Measurements from ENCODE around the gene COMMD7. TPM values are rescaled to one million over a fixed set of nuclear protein-coding genes. Genes with fewer than 3 reads are reported as not detected.
A peak's percentile ranks its signal among the peaks of the same experiment; 100 is the strongest.

Gene COMMD7
- total RNA-seq, 2 experiments from 2014 or later = 35.9 to 38.8 TPM

DNA sequence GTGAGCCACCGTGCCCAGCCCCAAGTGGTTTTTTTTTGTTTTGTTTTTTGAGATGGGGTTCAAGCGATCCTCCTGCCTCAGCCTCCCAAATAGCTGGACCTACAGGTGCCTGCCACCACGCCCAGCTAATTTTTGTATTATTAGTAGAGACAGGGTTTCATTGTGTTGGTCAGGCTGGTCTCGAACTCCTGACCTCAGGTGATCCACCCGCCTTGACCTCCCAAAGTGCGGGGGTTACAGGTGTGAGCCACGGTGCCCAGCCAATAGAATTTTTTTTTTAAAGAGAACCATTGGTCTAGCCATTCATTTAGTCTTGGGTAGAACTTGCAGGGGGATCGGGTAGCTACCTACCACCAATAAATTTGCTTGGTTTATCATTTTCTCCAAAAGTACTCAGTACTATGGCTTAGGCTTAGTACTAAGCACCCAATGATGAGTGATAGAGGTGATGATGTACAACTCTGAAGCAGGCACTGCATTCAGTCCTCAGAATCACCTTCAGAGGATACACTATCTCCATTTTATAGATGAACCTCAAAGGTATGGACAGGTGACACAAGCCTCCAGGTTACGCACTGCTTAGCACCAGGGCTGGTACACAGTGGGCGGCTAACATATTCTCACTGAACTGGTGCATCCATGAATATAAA is 56.6 kb downstream of the COMMD7 start:
- no peaks in the 10 kb centered on the region for H3K9me3 Mint-ChIP-seq (ENCODE audit: low read depth)
- ChIA-PET CTCF (interaction anchor here (0.6 to 1.7 kb wide), 2 partner anchors 11 to 92 kb away, joined by 4 to 7 read pairs; no protein-coding TSS in a partner anchor), POLR2A (interaction anchor here (0.7 kb wide), 1 partner anchor 272 kb away, joined by 3 read pairs; no protein-coding TSS in a partner anchor)
- no peaks in the 10 kb centered on the region for H3K36me3 Mint-ChIP-seq (ENCODE audit: low read depth)
- H3K27me3 Mint-ChIP-seq = no peaks in the 10 kb centered on the region
- peaks cover 3% of the 10 kb centered on the region for H3K4me1 Mint-ChIP-seq
- intact Hi-C loops (cut with DNase I, micrococcal nuclease) = no loop called here
- no peak for DNase-seq
- no peak for ATAC-seq
- H3K27ac Mint-ChIP-seq = no peak overlapping the region
- no peak overlapping the region for H3K4me3 Mint-ChIP-seq

- Mint-ChIP-seq H3K27ac (no peak overlapping the region), H3K27me3 (no peaks in the 10 kb centered on the region), H3K4me3 (no peak overlapping the region), H3K36me3 (ENCODE audit: low read depth) (no peaks in the 10 kb centered on the region), H3K9me3 (ENCODE audit: low read depth) (no peaks in the 10 kb centered on the region), H3K4me1 (peaks cover 7% of the 10 kb centered on the region)
- CTCF ChIA-PET = interaction anchor here (0.6 to 1.3 kb wide), 3 partner anchors 10 to 121 kb away, joined by 3 to 4 read pairs (median 3); partner anchors contain the start of gene C20orf203
- POLR2A ChIA-PET = no interaction called here
- DNase-seq (no peak), ATAC-seq (no peak)
- intact Hi-C loops (cut with DNase I, micrococcal nuclease) = no loop called here
Observed at GRCh38 chr20:32685541-32686529, 57.4 kb downstream of the COMMD7 start.

DNA sequence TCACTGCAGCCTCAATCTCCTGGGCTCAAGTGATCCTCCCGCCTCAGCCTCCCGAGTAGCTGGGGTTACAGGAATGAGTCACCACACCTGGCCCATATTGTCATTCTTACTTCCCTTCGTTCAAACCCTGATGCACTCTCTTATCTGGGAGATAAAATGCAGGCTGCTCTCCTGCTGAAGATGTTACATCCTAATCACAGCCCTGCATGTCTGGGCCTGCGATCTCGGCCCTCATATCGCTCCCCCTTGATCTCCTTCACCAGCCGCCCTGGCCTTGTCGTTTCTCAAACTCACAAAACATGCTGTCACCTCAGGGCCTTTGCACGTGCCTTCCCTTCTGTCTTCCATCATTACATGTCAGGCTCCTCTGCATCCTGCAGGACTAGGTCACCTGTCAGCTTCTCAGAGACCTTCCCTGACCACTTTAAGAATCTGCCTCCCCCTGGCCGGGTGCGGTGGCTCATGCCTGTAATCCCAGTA is 60.7 kb downstream of the COMMD7 start:
- CTCF ChIA-PET = interaction anchor here (0.7 to 0.9 kb wide), 2 partner anchors 24 to 96 kb away, joined by 3 to 4 read pairs; no protein-coding TSS in a partner anchor
- no peak for ATAC-seq
- DNase-seq = no peak
- Mint-ChIP-seq H3K36me3 (ENCODE audit: low read depth) (no peaks in the 10 kb centered on the region), H3K27ac (no peak overlapping the region), H3K4me1 (peaks cover 7% of the 10 kb centered on the region), H3K27me3 (no peaks in the 10 kb centered on the region), H3K4me3 (no peak overlapping the region), H3K9me3 (ENCODE audit: low read depth) (no peaks in the 10 kb centered on the region)
- intact Hi-C loops (cut with DNase I, micrococcal nuclease) = no loop called here
- POLR2A ChIA-PET = no interaction called here

DNA sequence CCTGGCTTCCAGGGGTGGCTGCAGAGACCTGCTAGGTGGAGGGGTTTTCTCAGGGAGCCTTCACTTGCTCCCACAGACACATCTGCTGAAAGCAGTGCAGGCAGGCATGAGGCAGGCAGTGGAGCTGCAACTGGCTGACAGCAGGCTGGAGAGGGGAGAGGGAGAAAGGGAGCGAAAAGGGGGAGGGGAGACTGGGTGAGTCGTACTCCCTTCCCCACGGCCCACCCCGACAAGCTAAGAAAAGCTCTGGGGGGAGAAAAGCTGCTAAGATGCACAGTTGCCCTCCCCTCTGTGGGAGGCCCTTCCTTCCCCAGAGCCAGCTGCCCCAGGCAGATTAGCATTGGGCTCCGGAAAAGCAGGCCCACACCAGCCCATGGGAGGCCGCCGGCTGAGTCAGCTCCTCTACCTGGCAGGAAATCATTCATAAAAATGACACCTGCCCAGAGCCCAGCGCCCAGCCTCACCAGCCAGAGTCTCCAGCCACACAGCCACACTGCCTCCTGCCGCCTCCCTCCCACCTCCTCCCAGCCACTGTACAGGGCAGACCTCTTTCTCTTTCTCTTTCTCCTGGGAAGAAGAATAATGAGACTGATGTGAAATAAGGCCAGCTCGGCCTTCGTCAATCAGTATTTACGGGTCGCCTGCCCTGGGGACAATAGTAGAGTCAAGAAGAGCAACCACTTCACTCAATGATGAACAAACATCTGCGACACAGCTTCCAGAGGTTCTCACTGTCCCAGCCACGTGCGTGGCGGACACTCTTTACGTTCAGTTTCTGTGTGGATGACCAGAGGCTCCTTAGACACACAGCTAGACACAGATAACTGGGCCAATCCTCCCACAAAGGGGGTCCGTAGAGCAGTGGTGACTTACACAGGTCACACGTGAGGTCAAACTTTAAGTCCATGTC is 61.8 kb downstream of the COMMD7 start:
- no peak overlapping the region for H3K4me3 Mint-ChIP-seq
- H3K27ac Mint-ChIP-seq = peak overlapping the region; percentile 42
- DNase-seq (peak; percentile 34), ATAC-seq (peak; percentile 65)
- intact Hi-C loops (cut with DNase I, micrococcal nuclease) = no loop called here
- no peaks in the 10 kb centered on the region for H3K36me3 Mint-ChIP-seq (ENCODE audit: low read depth)
- no peaks in the 10 kb centered on the region for H3K9me3 Mint-ChIP-seq (ENCODE audit: low read depth)
- ChIA-PET CTCF (interaction anchor here (0.9 to 2.0 kb wide), 2 partner anchors 95 to 97 kb away, joined by 5 to 16 read pairs; no protein-coding TSS in a partner anchor), POLR2A (no interaction called here)
- no peaks in the 10 kb centered on the region for H3K27me3 Mint-ChIP-seq
- H3K4me1 Mint-ChIP-seq = peaks cover 7% of the 10 kb centered on the region

GRCh38 chr20:32680544-32681174 is 62.6 kb downstream of the COMMD7 start:
- ChIA-PET POLR2A (no interaction called here), CTCF (interaction anchor here (0.6 to 2.0 kb wide), 3 partner anchors 10 to 98 kb away, joined by 3 to 16 read pairs (median 5); no protein-coding TSS in a partner anchor)
- DNase-seq (no peak), ATAC-seq (no peak)
- H3K4me1 Mint-ChIP-seq = peaks cover 7% of the 10 kb centered on the region
- intact Hi-C loops (cut with DNase I, micrococcal nuclease) = no loop called here
- no peaks in the 10 kb centered on the region for H3K9me3 Mint-ChIP-seq (ENCODE audit: low read depth)
- H3K27ac Mint-ChIP-seq = no peak overlapping the region
- no peaks in the 10 kb centered on the region for H3K27me3 Mint-ChIP-seq
- H3K4me3 Mint-ChIP-seq = no peak overlapping the region
- no peaks in the 10 kb centered on the region for H3K36me3 Mint-ChIP-seq (ENCODE audit: low read depth)

- CTCF ChIA-PET = no interaction called here
- no peaks in the 10 kb centered on the region for H3K27me3 Mint-ChIP-seq
- peaks cover 7% of the 10 kb centered on the region for H3K4me1 Mint-ChIP-seq
- no peak overlapping the region for H3K4me3 Mint-ChIP-seq
- DNase-seq (no peak), ATAC-seq (no peak)
- no peaks in the 10 kb centered on the region for H3K36me3 Mint-ChIP-seq (ENCODE audit: low read depth)
- intact Hi-C loops (cut with DNase I, micrococcal nuclease) = loop anchor here in 1 of 2 experiments (10.0 kb wide), 2 partner anchors 216 to 416 kb away; no protein-coding TSS in a partner anchor
- POLR2A ChIA-PET = no interaction called here
- H3K27ac Mint-ChIP-seq = no peak overlapping the region
- no peaks in the 10 kb centered on the region for H3K9me3 Mint-ChIP-seq (ENCODE audit: low read depth)
Observed at GRCh38 chr20:32678948-32679347, 64.3 kb downstream of the COMMD7 start.

DNA sequence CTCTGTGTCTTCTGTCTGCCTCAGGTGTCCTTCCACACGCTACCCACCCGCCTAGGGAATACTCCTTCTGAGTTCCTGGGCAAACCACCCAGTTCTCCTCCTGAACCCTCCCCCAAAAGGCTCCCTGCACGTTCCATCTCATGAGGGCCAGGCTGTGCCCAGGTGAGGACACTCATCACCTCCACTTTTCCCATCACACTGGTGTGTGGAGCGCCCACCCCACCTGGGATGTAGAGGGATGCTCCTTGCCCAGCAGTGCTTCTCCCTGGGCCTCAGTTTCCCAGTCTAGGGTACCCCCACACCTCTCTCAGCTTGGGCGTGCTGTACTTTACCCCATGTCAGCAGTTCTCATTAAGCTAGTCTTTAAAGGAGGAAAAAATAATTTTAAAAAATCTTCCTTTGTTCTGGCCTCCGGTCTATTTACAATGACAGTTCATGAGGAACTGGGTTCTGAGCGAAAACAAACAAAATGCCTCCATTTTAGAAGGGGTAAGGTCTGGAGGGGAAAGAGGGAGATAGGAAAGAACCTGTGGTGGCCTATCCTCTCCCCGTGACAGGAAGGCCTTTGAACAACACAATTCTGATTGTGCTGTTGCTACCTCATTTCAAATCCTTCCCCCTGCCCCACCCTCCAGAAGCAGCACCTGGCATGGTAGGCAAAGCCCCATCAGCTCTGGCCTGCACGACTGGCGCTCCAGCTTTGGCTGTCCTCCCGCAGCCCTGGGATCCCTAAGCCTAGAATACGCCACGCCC is 67.9 kb downstream of the COMMD7 start:
- POLR2A ChIA-PET = no interaction called here
- CTCF ChIA-PET = interaction anchor here (0.6 to 7.9 kb wide), 6 partner anchors 11 to 129 kb away, joined by 3 to 192 read pairs (median 4); no protein-coding TSS in a partner anchor
- Mint-ChIP-seq H3K4me3 (no peak overlapping the region), H3K9me3 (ENCODE audit: low read depth) (no peaks in the 10 kb centered on the region), H3K27ac (no peak overlapping the region), H3K36me3 (ENCODE audit: low read depth) (no peaks in the 10 kb centered on the region), H3K27me3 (no peaks in the 10 kb centered on the region), H3K4me1 (peaks cover 14% of the 10 kb centered on the region)
- intact Hi-C loops (cut with DNase I, micrococcal nuclease) = loop anchor here in 1 of 2 experiments (2.0 to 10.0 kb wide), 3 partner anchors 69 to 419 kb away; no protein-coding TSS in a partner anchor
- no peak for ATAC-seq
- DNase-seq = no peak

GRCh38 chr20:32674362-32674789 is 68.9 kb downstream of the COMMD7 start:
- peak; percentile 88 for DNase-seq
- Mint-ChIP-seq H3K27ac (no peak overlapping the region), H3K4me3 (no peak overlapping the region), H3K27me3 (no peaks in the 10 kb centered on the region), H3K36me3 (ENCODE audit: low read depth) (no peaks in the 10 kb centered on the region), H3K9me3 (ENCODE audit: low read depth) (no peaks in the 10 kb centered on the region), H3K4me1 (peaks cover 14% of the 10 kb centered on the region)
- peak; percentile 73 for ATAC-seq
- ChIA-PET CTCF (interaction anchor here (0.6 to 7.9 kb wide), 26 partner anchors 10 to 632 kb away, joined by 3 to 192 read pairs (median 5); partner anchors contain the start of gene MAPRE1), POLR2A (interaction anchor here (0.6 kb wide), 1 partner anchor 41 kb away, joined by 3 read pairs; no protein-coding TSS in a partner anchor)
- intact Hi-C loops (cut with DNase I, micrococcal nuclease) = loop anchor here (1.0 to 10.0 kb wide), 6 partner anchors 70 to 420 kb away; partner anchors contain the start of gene DNMT3B (in 1 of the 2)

- intact Hi-C loops (cut with DNase I, micrococcal nuclease) = loop anchor here (5.0 to 10.0 kb wide), 4 partner anchors 89 to 422 kb away; partner anchors contain the start of gene DNMT3B (in 1 of the 2)
- Mint-ChIP-seq H3K4me1 (peaks cover 14% of the 10 kb centered on the region), H3K27ac (peak overlapping the region; percentile 74), H3K9me3 (ENCODE audit: low read depth) (no peaks in the 10 kb centered on the region), H3K27me3 (no peaks in the 10 kb centered on the region), H3K4me3 (no peak overlapping the region), H3K36me3 (ENCODE audit: low read depth) (no peaks in the 10 kb centered on the region)
- CTCF ChIA-PET = interaction anchor here (0.7 to 7.9 kb wide), 28 partner anchors 9 to 176 kb away, joined by 3 to 192 read pairs (median 4); partner anchors contain the start of gene MAPRE1
- POLR2A ChIA-PET = no interaction called here
- DNase-seq (peak; percentile 48), ATAC-seq (peak; percentile 70)
Observed at GRCh38 chr20:32672982-32673851, 70.0 kb downstream of the COMMD7 start.
